ENCODE results near the gene ADM5. TPM values are rescaled to one million over a fixed set of nuclear protein-coding genes. Genes with fewer than 3 reads are reported as not detected.

The ADM5 gene
- total and polyA plus RNA-seq, 7 donors, result 0.38 to 1.5 (median 0.58) TPM

- 76 to 91% (median 78%) methylated on average over 8 of the region's 8 CpGs for WGBS, 3 donors
- intact Hi-C loops (cut with DNase I), result loop anchor here in 1 of 2 donors (5.0 to 10.0 kb wide), 2 partner anchors 80 to 123 kb away; partner anchors contain the start of gene TSKS
- H3K4me1 ChIP-seq, result peaks cover 31% of the 10 kb centered on the region
These were observed 7.1 kb upstream of the ADM5 start for GRCh38 chr19:49682274-49682673.

DNA sequence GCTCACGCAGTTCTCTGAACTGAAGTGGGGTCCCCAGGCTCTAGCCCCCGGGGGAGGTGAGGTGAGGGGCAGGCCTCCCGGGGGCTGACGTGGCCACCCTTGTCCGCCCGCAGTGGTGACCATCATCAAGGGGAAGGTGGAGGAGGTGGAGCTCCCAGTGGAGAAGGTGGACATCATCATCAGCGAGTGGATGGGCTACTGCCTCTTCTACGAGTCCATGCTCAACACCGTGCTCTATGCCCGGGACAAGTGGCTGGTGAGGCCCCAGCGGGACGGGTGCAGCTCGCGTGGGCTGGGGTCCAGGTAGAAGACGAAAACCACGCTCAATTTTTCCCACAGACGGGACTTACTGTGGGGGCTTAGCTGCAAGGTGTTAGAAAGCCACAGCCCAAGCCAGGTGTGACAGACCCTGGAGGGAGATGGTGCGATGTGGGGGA lies 5.6 kb upstream of the ADM5 start:
- intact Hi-C loops (cut with DNase I), result loop anchor here in 1 of 2 donors (5.0 to 10.0 kb wide), 2 partner anchors 78 to 121 kb away; partner anchors contain the start of gene TSKS
- ATAC-seq (no peak), DNase-seq (no peak)

More at GRCh38 chr19:49682274-49682673, 7.1 kb upstream of the ADM5 start:
- Histone ChIP-seq H3K27ac (peak overlapping the region; percentile 36), H3K9me3 (no peaks in the 10 kb centered on the region), H3K4me3 (no peak overlapping the region), H3K27me3 (ENCODE audit: insufficient read depth in 3 of 3, low read length in 2 of 3) (no peaks in the 10 kb centered on the region), H3K36me3 (ENCODE audit: insufficient read depth in 1 of 2, low read depth in 1 of 2) (peaks cover 5 to 70% of the 10 kb centered on the region in 2 donors)
- no peak for DNase-seq
- no peak for ATAC-seq
- TF ChIP-seq, protein P1, sequence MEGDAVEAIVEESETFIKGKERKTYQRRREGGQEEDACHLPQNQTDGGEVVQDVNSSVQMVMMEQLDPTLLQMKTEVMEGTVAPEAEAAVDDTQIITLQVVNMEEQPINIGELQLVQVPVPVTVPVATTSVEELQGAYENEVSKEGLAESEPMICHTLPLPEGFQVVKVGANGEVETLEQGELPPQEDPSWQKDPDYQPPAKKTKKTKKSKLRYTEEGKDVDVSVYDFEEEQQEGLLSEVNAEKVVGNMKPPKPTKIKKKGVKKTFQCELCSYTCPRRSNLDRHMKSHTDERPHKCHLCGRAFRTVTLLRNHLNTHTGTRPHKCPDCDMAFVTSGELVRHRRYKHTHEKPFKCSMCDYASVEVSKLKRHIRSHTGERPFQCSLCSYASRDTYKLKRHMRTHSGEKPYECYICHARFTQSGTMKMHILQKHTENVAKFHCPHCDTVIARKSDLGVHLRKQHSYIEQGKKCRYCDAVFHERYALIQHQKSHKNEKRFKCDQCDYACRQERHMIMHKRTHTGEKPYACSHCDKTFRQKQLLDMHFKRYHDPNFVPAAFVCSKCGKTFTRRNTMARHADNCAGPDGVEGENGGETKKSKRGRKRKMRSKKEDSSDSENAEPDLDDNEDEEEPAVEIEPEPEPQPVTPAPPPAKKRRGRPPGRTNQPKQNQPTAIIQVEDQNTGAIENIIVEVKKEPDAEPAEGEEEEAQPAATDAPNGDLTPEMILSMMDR (IDR thresholded peaks at IDR 0.05), result no peak

GRCh38 chr19:49684251-49684982 lies 5.0 kb upstream of the ADM5 start:
- TF ChIP-seq, protein P1 (IDR thresholded peaks at IDR 0.05), result peak; percentile 25
- H3K4me3 ChIP-seq, result no peak overlapping the region
- peaks cover 0 to under 1% (median 0%) of the 10 kb centered on the region in 3 donors for H3K27me3 ChIP-seq (ENCODE audit: insufficient read depth in 3 of 3, low read length in 2 of 3)
- no peaks in the 10 kb centered on the region for H3K9me3 ChIP-seq
- intact Hi-C loops (cut with DNase I), result loop anchor here in 1 of 2 donors (5.0 to 10.0 kb wide), 2 partner anchors 78 to 120 kb away; partner anchors contain the start of gene TSKS
- ATAC-seq (no peak), DNase-seq (peak in 1 of 2 donors; percentile 41)
- H3K27ac ChIP-seq, result no peak overlapping the region
- WGBS, 3 donors, result 83 to 84% (median 84%) methylated on average over 32 to 35 of the region's 35 CpGs
- peaks cover 18% of the 10 kb centered on the region for H3K4me1 ChIP-seq
- H3K36me3 ChIP-seq (ENCODE audit: insufficient read depth in 1 of 2, low read depth in 1 of 2), result peaks cover 5 to 77% of the 10 kb centered on the region in 2 donors

More for the DNA sequence above, 5.6 kb upstream of the ADM5 start:
- peaks cover 23% of the 10 kb centered on the region for H3K4me1 ChIP-seq
- TF ChIP-seq, protein P1 (IDR thresholded peaks at IDR 0.05), result no peak
- H3K27ac ChIP-seq, result no peak overlapping the region
- H3K9me3 ChIP-seq, result no peaks in the 10 kb centered on the region
- 90 to 95% (median 92%) methylated on average over 18 of the region's 18 CpGs for whole genome bisulfite sequencing, 3 donors
- peaks cover 5 to 77% of the 10 kb centered on the region in 2 donors for H3K36me3 ChIP-seq (ENCODE audit: insufficient read depth in 1 of 2, low read depth in 1 of 2)
- no peak overlapping the region for H3K4me3 ChIP-seq
- H3K27me3 ChIP-seq (ENCODE audit: insufficient read depth in 3 of 3, low read length in 2 of 3), result no peaks in the 10 kb centered on the region

DNA sequence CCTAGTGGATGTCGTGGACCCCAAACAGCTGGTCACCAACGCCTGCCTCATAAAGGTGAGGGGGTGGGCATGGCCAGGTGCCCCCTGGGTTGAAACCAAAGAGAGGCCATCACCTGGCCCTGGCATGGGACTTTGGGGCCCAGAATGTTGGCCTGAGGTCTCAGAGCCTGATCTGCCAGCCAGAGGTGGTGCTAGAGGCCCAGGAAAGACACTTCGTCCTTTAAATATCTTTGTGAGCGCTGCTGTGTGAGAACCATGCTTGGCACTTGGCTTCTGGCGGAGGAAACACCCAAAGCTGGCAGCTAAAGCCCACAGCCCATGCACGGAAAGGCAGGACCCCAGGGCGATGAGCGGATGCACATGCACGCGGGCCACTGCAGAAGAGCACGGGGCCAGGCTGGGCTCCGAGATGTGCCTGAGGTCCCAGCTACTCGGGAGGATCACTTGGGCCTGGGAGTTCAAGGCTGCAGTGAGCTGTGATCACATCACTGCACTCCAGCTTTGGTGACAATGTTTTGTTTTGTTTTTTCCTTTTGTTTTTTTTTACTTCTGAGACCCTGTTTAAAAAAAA lies 4.3 kb upstream of the ADM5 start:
- Histone ChIP-seq H3K27me3 (ENCODE audit: insufficient read depth in 3 of 3, low read length in 2 of 3) (peaks cover 0 to 5% (median 0%) of the 10 kb centered on the region in 3 donors), H3K4me3 (no peak overlapping the region), H3K9me3 (no peaks in the 10 kb centered on the region), H3K4me1 (peaks cover 24% of the 10 kb centered on the region), H3K36me3 (ENCODE audit: insufficient read depth in 1 of 2, low read depth in 1 of 2) (peaks cover 5 to 77% of the 10 kb centered on the region in 2 donors), H3K27ac (no peak overlapping the region)
- TF ChIP-seq, protein P1 (IDR thresholded peaks at IDR 0.05), result no peak
- intact Hi-C loops (cut with DNase I), result loop anchor here in 1 of 2 donors (5.0 to 10.0 kb wide), 2 partner anchors 77 to 120 kb away; partner anchors contain the start of gene TSKS
- no peak for DNase-seq
- 68 to 76% (median 75%) methylated on average over 13 of the region's 13 CpGs for WGBS, 3 donors
- no peak for ATAC-seq

Data from psoas muscle (tissue), 8 donors.